Activated CD8-positive, alpha-beta memory T cell treated with anti-CD3 and anti-CD28 coated beads, Interleukin-2, amount 50 U/mL, for 48 hours (primary cell): ENCODE measurements around the gene IP6K1.
A peak's percentile ranks its signal among the peaks of the same experiment; 100 is the strongest.

Experiments used
- DNase-seq: peaks from one replicate; pipeline ENCODE4 v3.0.0-alpha.2; 2020

The IP6K1 gene

GRCh38 chr3:49723296-49723627 is 63.1 kb downstream of the IP6K1 start:
- peak; percentile 83 for DNase-seq

DNA sequence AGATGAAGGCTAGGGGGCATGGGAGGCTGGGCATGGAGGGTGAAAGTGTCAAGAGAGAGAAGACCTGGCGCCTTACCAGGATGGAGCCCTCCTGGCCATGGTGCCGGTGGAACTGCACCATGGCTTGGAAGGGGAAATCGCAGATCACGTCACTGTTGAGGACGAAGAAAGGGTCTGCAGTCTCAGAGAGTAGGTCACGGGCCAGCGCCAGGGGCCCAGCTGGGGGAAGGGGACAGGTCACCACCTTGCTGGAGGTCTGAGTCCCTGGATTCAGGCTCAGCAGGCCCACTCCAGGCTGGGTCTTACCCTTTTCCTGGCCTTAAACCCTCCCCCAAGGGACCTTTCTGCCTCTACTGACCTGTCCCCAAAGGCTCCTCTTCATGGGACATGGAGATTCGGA is 63.4 kb downstream of the IP6K1 start:
- DNase-seq = no peak

DNA sequence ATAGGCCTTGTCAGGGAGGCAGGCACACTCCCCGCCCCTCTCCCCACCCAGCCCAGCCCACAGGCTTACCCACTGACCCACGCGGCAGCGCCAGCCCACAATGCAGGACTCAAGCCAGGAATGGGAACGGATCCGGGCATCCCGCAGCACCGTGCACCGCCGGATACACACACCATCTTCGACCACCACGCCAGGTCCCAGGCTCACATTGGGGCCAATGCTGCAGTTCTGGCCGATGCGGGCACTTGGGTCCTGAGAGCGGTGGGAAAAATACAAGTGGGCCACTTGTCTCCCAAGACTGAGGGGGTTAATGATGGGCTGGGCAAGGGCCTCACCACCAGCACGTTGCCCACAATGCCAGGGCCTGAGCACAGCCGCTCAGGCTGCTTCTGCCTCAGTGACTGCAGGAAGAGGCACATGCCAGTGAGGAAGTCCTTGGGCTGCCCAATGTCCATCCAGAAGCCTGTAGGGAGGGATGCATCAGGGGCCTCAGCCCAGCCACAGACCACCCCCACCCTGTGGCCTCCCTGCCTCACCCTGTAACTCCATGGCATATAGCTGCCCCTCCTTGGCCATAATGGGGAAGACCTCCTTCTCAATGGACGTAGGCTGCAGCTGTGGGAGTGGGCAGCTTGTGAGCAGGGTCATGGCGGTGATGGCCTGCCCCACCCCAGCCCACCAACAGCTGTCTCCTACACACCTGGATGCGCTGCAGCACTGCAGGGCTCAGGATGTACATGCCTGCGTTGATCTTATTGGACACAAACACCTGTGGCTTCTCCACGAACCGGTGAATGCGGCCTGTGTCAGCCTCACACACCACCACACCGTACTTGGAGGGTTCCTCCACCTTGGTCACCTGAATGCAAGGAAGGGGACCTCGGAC is 64.2 kb downstream of the IP6K1 start:
- DNase-seq = no peak

DNA sequence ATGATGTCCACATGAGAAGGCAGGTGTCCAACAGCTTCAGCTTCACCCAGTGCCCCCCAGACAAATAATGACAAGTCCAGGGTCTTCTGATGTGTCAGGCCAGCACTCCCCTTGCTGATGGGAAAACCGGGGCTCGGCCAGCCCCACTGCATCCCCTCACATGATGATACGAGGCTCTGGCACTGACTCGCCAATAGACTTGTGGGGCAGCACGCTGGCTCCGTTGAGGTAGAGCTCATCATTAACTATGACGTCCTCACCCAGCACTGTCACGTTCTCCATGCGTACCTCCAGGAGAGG is 64.8 kb downstream of the IP6K1 start:
- no peak for DNase-seq

GRCh38 chr3:49720855-49721595 is 65.3 kb downstream of the IP6K1 start:
- DNase-seq = no peak

GRCh38 chr3:49719214-49719884 is 67.0 kb downstream of the IP6K1 start, which contains the start of gene AMIGO3:
Gene AMIGO3 (minus strand): TSS chr3:49719684. CDS start chr3:49719465, 219 bp downstream.
- peak; percentile 94 for DNase-seq

GRCh38 chr3:49718858-49719213 is 67.5 kb downstream of the IP6K1 start:
- no peak for DNase-seq

GRCh38 chr3:49717959-49718857 is 68.1 kb downstream of the IP6K1 start:
- DNase-seq = no peak

GRCh38 chr3:49717211-49717958 is 69.0 kb downstream of the IP6K1 start:
- no peak for DNase-seq

DNA sequence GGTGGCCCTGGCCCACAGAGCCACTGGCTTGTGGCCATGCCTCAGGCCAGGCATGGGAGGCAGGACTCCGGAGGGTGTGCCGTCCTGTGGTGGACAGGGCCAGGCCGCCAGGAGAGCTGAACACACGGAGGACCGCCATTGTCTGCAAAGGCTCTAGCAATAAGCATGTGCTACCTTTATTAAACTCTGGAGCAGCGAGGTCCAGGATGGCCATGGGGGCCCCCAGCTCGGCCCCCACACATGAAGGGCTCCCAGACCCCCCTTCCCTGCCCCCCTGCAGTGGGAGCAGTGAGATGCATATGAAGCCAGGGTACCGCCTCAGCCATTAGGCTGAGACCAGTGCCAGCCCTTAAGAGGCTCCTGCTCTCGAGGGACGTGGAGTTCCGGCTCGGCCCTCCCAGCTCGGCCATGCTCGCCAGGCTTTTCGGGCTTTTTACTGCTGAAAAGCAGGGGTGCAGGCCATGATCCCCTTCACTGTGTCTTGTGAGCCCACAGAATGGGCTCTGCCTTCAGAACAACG is 69.6 kb downstream of the IP6K1 start:
- no peak for DNase-seq

GRCh38 chr3:49716169-49716568 is 70.2 kb downstream of the IP6K1 start:
- DNase-seq = no peak

DNA sequence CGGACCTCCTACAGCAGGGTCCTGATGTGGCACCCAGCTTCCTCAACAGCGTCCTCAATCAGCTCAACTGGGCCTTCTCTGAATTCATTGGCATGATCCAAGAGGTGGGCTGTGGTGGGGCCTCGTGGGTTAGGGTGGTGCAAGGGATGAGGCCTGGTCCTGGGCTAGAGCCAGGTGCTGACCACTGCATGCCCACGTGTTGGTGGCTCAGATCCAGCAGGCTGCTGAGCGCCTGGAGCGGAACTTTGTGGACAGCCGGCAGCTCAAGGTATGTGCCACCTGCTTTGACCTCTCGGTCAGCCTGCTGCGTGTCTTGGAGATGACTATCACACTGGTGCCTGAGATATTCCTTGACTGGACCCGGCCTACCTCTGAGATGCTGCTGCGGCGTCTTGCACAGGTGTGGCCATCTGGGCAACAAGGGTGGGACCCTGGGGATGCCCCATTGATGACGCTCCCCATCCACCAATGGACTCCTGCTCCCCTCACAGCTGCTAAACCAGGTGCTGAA is 70.7 kb downstream of the IP6K1 start:
- no peak for DNase-seq

DNA sequence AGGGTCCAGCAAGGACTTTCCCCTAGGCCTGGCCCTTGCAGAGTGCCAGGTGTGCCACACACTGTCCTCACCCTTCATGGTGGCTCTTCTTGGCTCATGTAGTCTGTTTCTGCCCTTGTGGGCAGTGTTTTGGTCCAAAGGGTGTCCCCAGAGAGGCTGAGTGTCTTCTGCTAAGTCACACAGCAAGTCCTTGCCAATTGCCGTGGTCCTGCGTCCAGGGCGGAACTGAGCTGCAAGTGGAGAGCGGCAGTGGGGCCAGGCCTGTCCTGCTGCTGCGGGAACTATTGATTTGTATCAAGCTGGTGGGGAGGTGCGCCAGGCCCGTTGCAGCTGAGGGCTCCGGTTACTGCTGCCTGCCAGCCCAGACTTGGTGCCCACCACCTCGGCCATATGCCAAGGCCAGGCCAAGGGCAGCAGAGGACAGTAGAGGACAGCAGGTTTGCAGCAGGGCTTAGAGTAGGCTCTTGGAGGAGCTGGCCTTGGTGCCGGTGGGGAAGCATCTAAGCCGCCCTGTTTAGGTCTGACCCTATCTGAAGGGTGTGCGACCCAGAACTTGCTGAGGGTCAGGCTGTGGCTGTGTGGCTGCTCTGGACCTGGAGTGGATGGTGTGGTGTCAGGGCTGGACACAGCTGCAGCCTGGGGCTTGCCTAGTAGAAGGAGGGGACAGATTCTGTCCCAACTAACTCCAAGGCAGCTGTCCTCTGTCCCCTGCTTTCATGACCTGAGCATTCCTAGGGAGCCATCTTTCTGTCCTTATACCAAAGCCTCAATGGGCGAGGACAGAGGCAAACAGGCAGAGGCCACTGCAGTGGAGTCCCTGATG is 71.4 kb downstream of the IP6K1 start:
- no peak for DNase-seq

- DNase-seq = no peak
Observed at GRCh38 chr3:49713336-49714105, 72.8 kb downstream of the IP6K1 start.

DNA sequence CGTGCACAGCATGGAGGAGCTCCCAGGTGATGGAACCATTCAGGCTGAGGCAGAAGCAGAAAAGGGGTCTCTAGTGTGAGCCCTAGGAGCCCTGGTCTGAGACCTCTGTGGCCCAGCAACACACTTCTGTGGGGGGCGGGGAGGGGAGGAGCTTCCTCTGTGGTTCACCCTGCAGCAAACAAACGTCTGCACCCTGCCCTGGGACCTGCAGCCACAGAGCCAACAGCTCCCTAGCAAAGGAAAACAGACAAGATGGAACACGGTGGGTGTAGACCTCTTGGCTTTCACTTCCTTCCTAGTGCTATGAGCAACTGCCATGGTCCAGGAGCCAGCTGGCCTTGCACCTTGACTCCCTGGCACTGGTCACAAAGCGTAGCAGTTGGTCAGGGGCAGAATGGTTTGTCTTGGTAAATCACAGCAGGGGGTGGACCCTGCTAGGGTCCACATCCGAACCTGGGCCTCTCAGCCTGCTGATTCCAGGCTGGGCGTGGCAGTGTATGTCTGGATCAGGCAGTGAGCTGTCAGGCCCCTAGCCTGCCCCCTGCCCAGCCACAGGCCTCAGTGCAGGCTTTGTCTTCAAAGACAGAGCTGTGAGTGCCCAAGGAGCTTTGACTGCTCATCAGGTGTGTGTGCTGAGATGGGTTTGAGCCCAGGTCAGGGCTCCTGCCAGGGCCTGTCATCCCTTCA is 73.6 kb downstream of the IP6K1 start:
- DNase-seq = no peak

DNA sequence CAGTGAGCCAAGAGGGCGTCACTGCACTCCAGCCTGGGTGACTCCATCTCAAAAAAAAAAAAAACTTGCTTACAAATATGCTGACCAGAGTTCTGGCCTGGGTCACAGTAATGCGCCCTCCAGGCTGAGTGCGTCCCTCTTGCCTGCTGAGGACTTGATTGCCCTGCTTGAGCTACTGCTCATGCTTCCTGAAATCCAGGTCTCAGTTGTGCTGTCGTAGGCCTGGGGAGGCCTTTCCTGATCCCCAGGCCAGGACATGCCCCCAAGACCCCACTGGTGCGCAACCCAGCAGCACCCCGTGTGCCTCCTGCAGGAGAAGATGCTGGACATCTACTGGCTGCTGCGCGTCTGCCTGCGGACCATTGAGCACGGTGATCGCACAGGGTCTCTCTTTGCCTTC is 74.2 kb downstream of the IP6K1 start:
- DNase-seq = no peak

GRCh38 chr3:49711489-49711888 is 74.9 kb downstream of the IP6K1 start:
- DNase-seq = no peak

GRCh38 chr3:49709852-49710251 is 76.5 kb downstream of the IP6K1 start:
- no peak for DNase-seq

- no peak for DNase-seq
Observed at GRCh38 chr3:49707113-49707480, 79.2 kb downstream of the IP6K1 start.
